Natural killer cell (primary cell): ENCODE measurements around the gene ATP2C2. TPM values are rescaled to one million over a fixed set of nuclear protein-coding genes. Genes with fewer than 3 reads are reported as not detected.

Experiments
- ATAC-seq, 3 donors: fragments of 150-1000 bp in 2 of 3; fragments of 200-7000 bp in 1 of 3; cut with Tn5 transposase; 1 replicate in 1 of 3; 2 replicates in 2 of 3; pipeline ENCODE4 v1.10.0; 2021; ENCODE audit warnings: mild to moderate bottlenecking in 2 of 3, moderate library complexity in 2 of 3
- DNase-seq, 2 donors: peaks; one replicate each; pipeline versions ENCODE4 v3.0.0 to v3.0.0-alpha.2; 2013 to 2021; ENCODE audit warnings: mixed read lengths in 1 of 2
- H3K27ac ChIP-seq: one replicate; pipeline ENCODE4 v1.5.1; 2013; ENCODE audit warnings: mild to moderate bottlenecking, low read length
- H3K27me3 ChIP-seq: one replicate; pipeline ENCODE4 v1.6.1; 2013; ENCODE audit warnings: low read length; ENCODE audit not compliant: control insufficient read depth, insufficient read depth
- H3K36me3 ChIP-seq: one replicate; pipeline ENCODE4 v1.6.1; 2013; ENCODE audit warnings: low read length; ENCODE audit not compliant: control insufficient read depth, insufficient read depth
- H3K4me1 ChIP-seq: one replicate; pipeline ENCODE4 v1.6.1; 2013; ENCODE audit warnings: low read length; ENCODE audit not compliant: control insufficient read depth, insufficient read depth
- H3K4me3 ChIP-seq: one replicate; pipeline ENCODE4 v1.5.1; 2013; ENCODE audit warnings: low read length
- H3K9me3 ChIP-seq: one replicate; pipeline ENCODE4 v1.6.1; 2013; ENCODE audit warnings: low read length; ENCODE audit not compliant: control insufficient read depth, insufficient read depth
- H3K27ac Mint-ChIP-seq, 2 donors: one replicate each; pipeline ENCODE4 v1.8.0; 2022; ENCODE audit warnings: mild to moderate bottlenecking in 2 of 2, mixed read lengths in 2 of 2, moderate library complexity in 1 of 2
- H3K27me3 Mint-ChIP-seq, 2 donors: one replicate each; pipeline ENCODE4 v1.8.0; 2022; ENCODE audit warnings: low read depth in 2 of 2, mixed read lengths in 2 of 2
- H3K36me3 Mint-ChIP-seq: one replicate; pipeline ENCODE4 v1.8.0; 2022; ENCODE audit warnings: mixed read lengths
- H3K4me1 Mint-ChIP-seq, 2 donors: one replicate each; pipeline ENCODE4 v1.8.0; 2022; ENCODE audit warnings: mixed read lengths in 2 of 2
- H3K4me3 Mint-ChIP-seq: one replicate; pipeline ENCODE4 v1.8.0; 2022; ENCODE audit warnings: mild to moderate bottlenecking, moderate library complexity, mixed read lengths
- H3K9me3 Mint-ChIP-seq, 2 donors: one replicate each; pipeline ENCODE4 v1.8.0; 2022; ENCODE audit warnings: mixed read lengths in 2 of 2
- CTCF ChIP-seq: fragments of 200-600 bp; IDR thresholded peaks from one replicate; pipeline ENCODE4 v1.8.0; 2022; ENCODE audit warnings: antibody characterized with exemption
- WGBS: methylation state at CpG from one replicate; pipeline ENCODE4 v1.1.7; 2013; ENCODE audit warnings: missing lambda C conversion rate; ENCODE audit not compliant: insufficient coverage; 5-methylcytosine and 5-hydroxymethylcytosine counted together
- intact Hi-C: fragments of 100-400 bp; cut with micrococcal nuclease; formaldehyde crosslinking; loops from one replicate; pipeline ENCODE4 v1.14.2; 2022
- total RNA-seq, 4 donors: library from RNA; stranded (reverse); fragments of 120-200 nt in 1 of 4; gene quantifications; one replicate each; pipeline versions ENCODE4 v1.2.3 to v1.2.4, GENCODE V29; 2013 to 2022

The ATP2C2 gene
- total RNA-seq, 3 donors from 2014 or later (not counting 1 experiment from before 2014, with no cell fraction given) = not detected

- Histone ChIP-seq H3K4me3 (no peak overlapping the region), H3K9me3 (no peaks in the 10 kb centered on the region), H3K4me1 (no peaks in the 10 kb centered on the region), H3K27ac (no peak overlapping the region), H3K27me3 (no peaks in the 10 kb centered on the region), H3K36me3 (no peaks in the 10 kb centered on the region)
- no peak overlapping the region for H3K4me3 Mint-ChIP-seq
- 92% methylated on average over 11 of the region's 11 CpGs for WGBS
- no peak for TF ChIP-seq CTCF
- H3K9me3 Mint-ChIP-seq = no peaks in the 10 kb centered on the region
- H3K27ac Mint-ChIP-seq = no peak overlapping the region
- peaks cover 1 to 10% of the 10 kb centered on the region in 2 donors for H3K27me3 Mint-ChIP-seq
- no peaks in the 10 kb centered on the region for H3K36me3 Mint-ChIP-seq
- ATAC-seq = no peak
- intact Hi-C loops = no loop called here
- no peaks in the 10 kb centered on the region for H3K4me1 Mint-ChIP-seq
- no peak for DNase-seq
These were observed 43.9 kb downstream of the ATP2C2 start for GRCh38 chr16:84412262-84412661.

- no peaks in the 10 kb centered on the region for H3K9me3 ChIP-seq
- intact Hi-C loops = no loop called here
- ATAC-seq (no peak), DNase-seq (no peak)
- no peaks in the 10 kb centered on the region for H3K4me1 ChIP-seq
- H3K4me3 ChIP-seq = no peak overlapping the region
- no peaks in the 10 kb centered on the region for H3K4me1 Mint-ChIP-seq
- H3K9me3 Mint-ChIP-seq = no peaks in the 10 kb centered on the region
- H3K4me3 Mint-ChIP-seq = no peak overlapping the region
- no peak overlapping the region for H3K27ac Mint-ChIP-seq
- TF ChIP-seq CTCF = no peak
- H3K27me3 Mint-ChIP-seq = peaks cover 4 to 6% of the 10 kb centered on the region in 2 donors
- H3K27me3 ChIP-seq = no peaks in the 10 kb centered on the region
- no peak overlapping the region for H3K27ac ChIP-seq
- no peaks in the 10 kb centered on the region for H3K36me3 ChIP-seq
- H3K36me3 Mint-ChIP-seq = no peaks in the 10 kb centered on the region
- WGBS = 93% methylated on average over 22 of the region's 22 CpGs
These were observed 45.1 kb downstream of the ATP2C2 start for GRCh38 chr16:84413244-84414004.

DNA sequence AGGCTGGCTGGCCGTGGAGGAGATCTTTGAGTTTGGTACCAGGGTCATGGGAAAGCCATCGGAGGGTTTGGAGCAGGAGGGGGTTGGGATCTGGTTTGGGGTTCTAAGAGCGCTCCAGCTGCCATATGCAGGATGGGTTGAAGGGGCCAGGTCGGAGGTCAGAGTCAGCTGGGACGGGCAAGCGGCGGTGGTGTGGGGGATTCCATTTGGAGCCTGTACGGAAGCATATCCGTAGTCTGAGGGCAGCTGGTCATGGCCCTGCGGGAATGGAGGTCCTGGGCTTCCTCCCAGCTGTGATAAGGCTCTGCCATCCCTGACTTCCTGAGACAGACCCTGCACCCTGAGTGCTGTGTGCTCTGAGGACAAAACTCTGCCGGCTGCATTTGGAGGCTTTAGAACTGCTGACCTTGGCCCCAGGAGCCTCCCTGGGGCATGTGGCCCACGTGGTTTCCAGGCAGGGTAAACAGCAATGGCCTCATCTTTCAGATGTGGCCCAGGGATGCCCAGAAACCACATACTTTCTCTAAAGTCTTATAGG, 46.5 kb downstream of the ATP2C2 start:
- H3K4me3 ChIP-seq = no peak overlapping the region
- TF ChIP-seq CTCF = no peak
- no peak for ATAC-seq
- intact Hi-C loops = no loop called here
- Mint-ChIP-seq H3K27me3 (peaks cover 6 to 7% of the 10 kb centered on the region in 2 donors), H3K36me3 (no peaks in the 10 kb centered on the region), H3K9me3 (no peaks in the 10 kb centered on the region), H3K27ac (no peak overlapping the region), H3K4me3 (no peak overlapping the region), H3K4me1 (no peaks in the 10 kb centered on the region)
- H3K27ac ChIP-seq = no peak overlapping the region
- no peak for DNase-seq
- WGBS = 68% methylated on average over 12 of the region's 12 CpGs
- H3K9me3 ChIP-seq = no peaks in the 10 kb centered on the region
- H3K4me1 ChIP-seq = no peaks in the 10 kb centered on the region
- no peaks in the 10 kb centered on the region for H3K27me3 ChIP-seq
- no peaks in the 10 kb centered on the region for H3K36me3 ChIP-seq
